ENCODE data around the gene STK10. TPM values are rescaled to one million over a fixed set of nuclear protein-coding genes. Genes with fewer than 3 reads are reported as not detected.

The STK10 gene
- total RNA-seq, 1 experiment from 2014 or later = 7.7 TPM

DNA sequence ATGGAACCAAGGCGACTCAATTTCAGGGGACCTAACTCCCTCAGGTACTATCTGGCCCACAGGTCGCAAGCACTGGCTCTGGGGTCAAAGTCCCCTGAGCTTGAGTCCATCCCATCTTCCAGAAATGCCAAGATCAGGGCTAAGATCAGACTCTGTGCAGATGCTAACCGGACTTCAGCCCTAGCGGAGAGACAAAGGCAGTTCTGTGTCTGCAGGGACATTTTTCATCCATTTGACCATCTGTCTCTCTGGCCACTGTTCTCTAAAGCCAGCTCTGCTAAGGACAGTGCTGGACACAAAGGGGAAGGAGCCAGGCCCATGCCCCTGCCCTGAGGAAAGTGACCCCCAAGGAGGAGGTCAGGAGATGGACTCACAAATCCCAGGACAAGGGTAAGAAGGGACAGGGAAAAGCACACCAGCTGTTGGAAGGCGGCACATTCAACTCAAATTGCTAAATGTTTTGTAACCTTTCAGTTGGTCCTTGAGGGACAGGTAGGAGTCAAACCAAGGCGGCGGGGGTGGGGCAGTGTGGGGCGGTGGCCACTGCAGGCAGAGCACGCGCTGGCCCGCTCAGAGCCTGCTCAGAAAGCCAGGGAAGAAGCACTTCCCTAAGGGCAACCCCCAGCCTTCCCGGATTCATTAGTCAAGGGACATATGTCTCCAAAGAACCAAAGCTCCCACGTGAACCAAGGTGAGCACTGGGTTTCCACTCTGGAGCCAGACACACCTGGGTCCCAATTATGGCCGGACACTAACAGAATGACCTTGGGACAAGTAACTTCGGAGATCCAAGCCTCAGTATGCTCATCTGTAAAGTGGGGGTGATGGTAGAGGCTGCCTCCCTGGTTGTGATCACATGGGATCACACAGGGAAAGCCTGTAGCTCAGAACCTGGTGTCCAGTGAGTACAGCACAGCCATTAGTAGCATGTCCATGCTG, 42.8 kb downstream of the STK10 start:
- no peak for DNase-seq (ENCODE audit: extremely low read depth, low read depth)

DNA sequence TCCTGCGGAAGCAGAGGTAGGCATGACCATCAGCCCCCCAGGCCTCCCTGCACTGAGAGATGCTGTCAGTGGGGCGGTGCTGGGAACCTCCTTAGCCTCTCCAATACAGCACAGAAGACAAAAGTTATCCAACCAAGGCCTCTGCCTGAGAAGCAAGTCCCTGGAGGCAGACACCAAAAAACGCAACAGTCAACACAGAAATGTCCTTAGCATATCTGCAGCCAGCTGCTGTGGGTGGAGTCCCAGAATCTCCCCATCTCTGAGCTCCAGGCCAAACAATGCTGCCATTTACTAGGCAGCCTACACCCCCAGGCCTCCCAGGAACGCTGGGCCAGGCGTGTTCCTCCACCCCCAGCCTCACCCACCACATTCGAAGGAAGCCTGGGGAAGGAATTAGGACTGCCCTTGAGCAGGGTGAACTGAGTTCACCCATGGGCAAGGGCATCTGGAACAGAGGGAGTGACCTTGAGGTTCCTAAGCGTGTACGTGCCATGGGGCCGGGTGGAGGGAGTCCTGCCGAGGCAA, 43.7 kb downstream of the STK10 start:
- DNase-seq (ENCODE audit: extremely low read depth, low read depth) = no peak

DNA sequence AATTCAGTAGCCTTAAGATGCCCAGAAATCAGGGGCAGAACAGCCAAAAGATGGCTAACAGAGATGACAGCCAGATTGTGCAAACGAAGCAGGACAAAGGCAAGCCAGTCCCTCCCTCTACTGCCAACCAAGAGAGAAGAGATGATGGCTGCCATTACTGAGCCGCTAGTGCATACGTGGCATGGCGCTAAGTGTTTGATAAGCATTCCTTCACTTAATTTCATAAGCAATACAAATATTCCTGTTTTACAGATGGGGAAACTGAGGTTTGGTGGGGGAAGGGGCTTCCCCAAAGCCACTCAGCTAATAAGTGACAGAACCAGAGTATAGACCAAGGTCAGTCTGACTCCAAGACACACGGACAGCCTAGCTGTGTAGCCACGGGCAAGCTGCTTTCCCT, 44.1 kb downstream of the STK10 start:
- no peak for DNase-seq (ENCODE audit: extremely low read depth, low read depth)

DNA sequence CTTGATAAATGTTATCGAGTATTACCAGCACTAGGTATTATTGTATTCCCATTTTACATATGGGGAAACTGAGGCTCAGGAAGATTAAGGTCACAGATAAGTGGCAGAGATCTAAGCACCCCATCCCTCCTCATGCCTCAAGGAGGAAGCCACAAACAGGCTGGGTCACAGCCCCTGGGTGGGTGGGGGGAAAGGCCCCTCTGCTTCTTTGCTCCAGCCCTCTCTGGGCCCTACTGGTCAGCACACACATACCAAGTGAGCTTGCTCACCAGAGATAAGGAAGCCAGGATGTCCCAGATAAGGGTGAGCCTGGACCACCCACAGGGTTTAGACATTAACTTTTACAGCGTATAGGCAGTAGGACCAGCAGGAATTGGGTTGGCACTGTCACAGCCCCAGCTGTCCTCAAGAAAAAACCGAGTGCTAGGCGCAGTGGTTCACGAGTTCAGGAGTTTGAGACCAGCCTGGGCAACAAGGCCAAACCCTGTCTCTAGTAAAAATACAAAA, 45.3 kb downstream of the STK10 start:
- DNase-seq (ENCODE audit: extremely low read depth, low read depth) = no peak

DNA sequence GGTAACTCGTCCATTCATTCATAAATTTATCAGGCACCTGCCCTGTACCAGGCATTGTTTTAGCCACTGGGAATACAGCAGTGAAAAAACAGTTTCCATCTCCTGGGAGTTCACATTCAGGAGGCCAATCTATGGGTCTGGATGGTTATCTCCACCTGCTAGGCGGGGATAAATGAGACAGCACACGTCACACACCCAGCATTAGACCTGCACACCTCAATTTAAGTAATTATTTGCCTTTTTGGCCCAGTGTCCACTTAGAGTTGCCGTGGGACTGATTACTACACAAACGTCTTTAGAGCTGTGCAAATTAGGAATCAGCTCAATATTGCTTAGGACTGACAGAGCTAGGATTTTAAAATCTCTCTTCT, 46.1 kb downstream of the STK10 start:
- no peak for DNase-seq (ENCODE audit: extremely low read depth, low read depth)

DNA sequence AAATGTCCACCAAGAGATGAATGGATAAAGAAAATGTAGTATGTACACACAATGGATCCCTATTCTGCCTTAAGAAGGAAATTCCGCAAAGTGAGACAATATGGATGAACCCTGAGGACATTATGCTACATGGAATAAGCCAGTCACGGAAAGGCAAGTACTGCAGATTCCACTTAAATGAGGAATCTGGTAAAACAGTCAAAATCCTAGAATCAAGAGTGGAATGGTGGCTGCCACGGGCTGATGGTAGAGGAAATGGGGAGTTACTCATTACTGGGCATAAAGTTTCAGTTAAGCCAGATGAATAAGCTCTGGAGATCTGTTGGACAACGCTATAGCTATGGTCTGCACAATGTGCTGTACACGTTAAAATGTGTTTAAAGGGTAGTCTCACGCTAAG, 47.2 kb downstream of the STK10 start:
- DNase-seq (ENCODE audit: extremely low read depth, low read depth) = no peak

DNA sequence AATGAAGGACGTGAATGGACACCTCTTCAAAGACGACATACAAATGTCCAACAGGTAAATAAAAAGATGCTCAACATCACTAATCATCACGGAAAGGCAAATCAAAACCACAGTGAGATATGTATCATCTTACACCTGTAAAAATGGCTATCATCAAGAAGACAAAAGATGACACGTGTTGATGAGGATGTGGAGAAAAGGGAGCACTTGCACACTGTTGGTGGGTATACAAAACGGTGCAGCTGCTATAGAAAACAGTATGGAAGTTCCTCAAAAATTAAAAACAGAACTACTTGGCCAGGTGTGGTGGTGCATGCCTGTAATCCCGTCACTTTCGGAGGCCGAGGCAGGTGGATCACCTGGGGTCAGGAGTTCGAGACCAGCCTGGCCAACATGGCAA, 47.9 kb downstream of the STK10 start:
- DNase-seq (ENCODE audit: extremely low read depth, low read depth) = no peak

DNA sequence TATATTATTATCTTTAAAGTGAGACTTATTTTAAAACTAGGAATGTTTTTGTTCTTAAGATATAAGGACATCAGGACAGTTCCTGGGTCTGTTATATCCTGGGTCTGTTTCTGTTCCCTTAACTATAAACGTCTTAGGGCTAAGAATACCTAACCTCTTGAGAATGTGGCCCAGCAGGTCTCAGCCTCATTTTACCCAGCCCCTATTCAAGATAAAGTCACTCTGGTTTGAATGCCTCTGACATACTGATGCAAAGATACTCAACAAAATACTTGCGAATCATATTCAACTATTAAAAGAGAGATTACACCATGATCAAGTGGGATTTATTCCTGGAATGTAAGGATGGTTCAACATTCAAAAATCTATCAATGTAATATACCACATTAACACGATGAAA, 51.0 kb downstream of the STK10 start:
- no peak for DNase-seq (ENCODE audit: extremely low read depth, low read depth)

DNA sequence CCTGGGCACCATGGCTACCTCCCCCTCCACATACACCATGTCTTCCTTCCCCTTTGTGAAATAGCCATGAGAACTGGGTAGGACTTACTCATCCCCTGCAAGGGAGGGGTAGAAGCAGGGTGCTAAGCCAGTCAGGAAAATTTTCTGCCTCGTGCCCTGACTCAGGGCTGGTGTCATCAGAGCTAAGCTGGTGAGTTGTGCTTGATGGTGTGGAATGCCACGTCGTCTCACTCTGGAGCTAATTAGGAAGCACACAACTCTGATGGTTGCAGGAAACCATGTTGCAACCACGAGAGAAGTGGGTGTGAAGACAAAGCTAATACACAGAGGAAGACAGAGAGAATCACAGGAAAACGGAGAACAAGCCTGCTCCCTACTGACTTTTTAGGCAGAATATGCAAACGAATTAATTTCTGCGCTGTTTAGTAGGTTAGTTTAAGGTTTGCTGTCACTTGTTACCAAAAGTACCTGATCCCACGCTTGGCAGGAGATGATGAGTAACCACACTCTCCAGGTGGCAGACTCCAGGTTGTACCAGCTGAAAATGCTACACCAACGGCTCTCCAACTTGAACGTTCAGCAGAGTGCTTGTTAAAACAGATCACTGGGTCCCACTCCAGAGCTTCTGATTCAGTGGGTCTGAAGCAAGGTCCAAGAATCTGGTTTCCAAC, 54.5 kb downstream of the STK10 start:
- peak; percentile 21 for DNase-seq (ENCODE audit: extremely low read depth, low read depth)

DNA sequence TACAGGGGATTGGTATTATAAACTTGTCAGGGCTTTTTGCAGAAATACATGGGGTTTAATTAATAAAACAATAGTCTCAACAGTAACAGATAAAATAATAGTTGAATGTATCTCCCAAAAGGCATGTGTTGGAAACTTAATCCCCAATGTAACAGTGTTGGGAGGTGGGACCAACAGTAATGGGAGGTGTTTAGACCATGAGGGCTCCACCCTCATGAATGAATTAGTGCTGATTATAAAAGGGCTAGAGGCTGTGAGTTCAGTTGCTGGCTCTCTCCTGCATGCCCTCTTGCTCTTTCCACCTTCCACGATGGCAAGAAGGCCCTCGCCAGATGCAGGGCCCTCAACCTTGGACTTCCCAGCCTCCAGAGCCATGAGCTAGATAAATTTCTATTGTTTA, 56.3 kb downstream of the STK10 start:
- DNase-seq (ENCODE audit: extremely low read depth, low read depth) = no peak

DNA sequence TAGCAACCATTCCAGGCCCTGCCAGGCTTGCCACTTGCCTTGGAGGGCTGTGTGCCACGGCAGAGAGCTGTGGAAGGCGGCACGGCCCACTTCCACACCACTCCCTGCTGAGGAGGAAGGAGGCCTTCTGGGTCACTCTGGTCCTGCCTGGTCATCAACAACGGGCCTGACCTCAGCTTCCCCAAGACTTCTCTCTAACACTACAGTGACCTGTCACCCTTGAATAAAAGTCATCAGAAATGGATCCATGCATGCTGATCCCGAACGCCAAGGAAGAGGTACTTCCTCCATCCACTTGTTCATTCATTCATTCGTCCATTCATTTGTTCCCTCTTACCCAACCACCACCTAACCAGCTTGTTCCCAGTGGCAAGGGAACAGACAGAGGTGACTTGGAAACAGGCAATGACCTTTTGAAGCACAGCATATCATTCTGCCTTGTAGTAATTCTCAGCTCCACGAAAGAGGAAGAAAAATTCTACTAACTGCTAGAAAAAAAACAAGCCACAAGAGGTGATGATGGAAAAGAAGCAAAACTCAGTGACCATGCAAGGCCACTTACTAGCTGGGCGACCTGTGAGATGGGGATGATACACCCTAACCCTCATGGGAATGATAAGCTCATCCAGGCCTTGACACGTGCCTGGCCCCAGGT, 58.6 kb downstream of the STK10 start:
- no peak for DNase-seq (ENCODE audit: extremely low read depth, low read depth)

DNA sequence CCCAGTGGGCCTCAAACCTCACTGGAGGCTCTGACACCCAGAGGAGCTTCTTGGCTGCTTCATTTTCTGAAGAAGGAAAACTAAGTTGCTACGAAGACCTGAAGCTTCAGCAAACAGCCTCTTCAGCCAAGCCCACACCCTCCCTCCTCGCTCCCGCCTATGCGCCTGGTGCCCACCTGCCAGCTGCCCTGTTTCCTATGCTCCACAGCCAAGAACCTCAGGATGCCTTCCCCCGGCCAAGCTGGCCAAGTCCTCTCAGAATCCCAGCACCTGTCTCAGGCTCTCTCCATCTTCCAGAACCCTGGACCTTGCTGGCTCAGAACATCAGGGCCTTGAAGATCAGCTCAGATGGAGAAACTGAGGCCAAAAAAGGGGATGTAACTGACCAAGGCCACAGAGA, 60.4 kb downstream of the STK10 start:
- no peak for DNase-seq (ENCODE audit: extremely low read depth, low read depth)

DNA sequence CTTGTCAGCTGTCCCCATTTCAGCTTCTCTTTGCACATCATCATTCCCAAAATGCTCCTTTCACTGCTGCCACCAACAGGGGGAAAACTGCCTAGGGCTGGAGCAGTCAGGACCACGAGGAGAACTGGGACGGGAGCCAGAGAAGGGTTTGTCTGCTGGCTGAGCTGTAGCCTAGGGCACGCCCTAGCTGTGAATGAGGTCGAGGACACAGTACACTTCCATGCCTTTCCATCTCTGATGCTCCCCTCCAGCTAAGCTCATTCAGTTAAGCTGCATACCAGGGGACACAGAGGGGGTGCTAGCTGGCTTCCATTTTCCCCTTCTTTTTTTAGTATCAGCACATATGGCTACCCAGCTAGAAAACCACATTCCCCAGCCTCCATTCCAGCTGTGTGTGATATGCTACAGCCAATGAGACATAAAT, 64.7 kb downstream of the STK10 start:
- no peak for DNase-seq (ENCODE audit: extremely low read depth, low read depth)

DNA sequence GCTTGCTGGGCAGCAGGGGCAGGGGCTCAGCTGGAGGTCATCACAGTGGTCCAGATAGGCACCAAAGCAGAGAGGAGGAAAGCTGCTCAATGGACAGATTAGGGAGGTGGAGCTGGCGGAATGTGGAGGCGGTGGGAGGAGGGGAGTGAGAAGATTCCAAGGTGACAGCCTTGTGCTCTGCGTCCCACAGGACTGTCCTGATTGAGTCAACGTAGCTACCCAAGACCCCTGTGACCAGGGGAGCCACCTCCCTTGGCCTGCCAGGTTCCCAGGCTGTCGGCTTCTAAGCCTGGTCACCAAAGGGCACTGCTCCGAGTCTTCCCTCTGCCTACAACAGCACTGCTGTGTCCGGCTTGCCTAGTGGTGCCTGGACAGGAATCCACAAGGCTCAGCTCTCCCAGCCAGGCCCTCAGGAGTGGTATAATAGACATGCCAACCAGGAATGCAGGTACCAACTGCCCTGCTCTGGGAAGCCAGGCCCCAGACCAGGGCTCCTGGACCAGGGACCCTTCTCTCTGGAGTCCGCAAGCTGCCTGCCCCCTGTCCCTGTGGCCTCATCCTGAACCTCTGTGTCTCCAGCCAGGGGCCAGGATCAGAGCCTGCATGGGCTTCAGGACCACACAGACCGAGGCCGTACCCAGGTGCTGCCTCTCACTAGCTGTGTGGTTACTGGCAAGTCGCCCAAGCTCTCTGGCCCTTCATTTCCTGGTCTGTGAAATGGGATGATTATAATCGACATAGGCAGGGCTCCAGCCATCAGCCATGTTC, 67.9 kb downstream of the STK10 start:
- DNase-seq (ENCODE audit: extremely low read depth, low read depth) = no peak

DNA sequence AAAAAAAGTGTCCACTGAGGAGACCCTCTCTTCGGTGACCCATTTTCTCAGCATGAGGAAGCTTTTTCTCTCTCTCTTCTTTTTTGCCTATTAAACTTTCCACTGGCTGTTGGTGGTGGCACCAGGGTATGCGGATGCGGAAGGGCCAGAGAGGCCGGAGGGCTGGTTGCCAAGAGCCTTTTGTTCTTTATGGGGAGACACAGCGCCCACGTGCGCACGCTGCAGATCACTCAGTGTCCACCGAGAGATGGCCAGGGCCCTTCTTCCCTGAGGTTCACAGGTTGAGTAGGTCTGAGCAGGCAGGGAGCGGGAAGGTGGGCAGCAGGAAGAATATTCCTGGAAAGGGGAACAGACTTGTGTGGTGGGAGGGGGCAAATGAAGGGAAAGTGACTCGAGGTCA, 69.1 kb downstream of the STK10 start:
- DNase-seq (ENCODE audit: extremely low read depth, low read depth) = no peak

DNA sequence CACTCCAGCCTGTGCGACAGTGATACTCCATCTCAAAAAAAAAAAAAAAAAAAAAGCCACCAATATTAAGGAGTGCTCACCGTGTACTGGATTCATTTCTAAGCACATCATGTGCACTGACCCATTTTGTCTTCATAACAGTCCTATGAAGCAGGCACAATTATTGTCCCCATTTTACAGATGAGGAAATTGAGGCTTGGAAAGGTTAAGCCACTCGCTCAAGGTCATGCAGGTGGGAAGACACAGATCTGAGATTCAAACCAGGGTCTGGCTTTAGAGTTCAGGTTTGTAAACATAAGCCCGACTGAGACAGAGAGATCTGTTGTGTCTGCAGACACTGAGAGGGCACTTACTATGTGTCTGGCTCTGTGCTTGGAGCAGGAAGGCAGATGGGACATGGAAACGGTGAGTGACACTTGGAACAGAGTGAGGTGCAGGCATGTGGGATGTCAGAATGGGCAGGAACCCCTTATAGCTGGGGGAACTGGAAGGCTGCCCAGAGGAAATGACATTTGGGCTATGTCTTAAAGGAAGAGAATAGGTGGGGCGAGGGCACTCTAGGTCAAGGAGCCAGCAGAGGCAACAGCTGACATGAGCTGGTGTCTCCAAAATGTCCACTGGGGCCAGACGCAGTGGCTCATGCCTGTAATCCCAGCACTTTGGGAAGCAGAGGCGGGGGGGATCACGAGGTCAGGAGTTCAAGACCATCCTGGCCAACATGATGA, 69.9 kb downstream of the STK10 start:
- DNase-seq (ENCODE audit: extremely low read depth, low read depth) = no peak

DNA sequence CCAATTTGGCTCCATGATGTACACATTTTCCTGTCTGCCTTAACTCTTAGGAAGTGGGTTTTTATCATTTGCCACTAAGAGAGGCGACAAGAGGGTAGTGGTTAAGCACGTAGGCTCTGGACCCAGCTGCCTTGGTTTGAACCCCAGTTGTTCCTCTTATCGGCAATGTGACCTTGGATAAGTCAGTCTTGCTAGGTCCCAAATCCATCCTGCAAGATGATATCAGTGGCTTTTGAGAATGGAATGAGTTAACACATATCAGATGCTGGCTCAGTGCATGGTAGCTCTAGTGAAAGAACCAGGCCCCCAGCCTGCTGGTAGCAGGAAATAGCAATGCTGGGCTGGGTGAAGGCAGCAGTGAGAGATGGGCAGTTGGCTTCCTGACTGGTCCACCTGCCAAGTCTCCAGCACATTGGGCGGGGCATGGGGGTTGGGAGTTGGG, 72.5 kb downstream of the STK10 start:
- no peak for DNase-seq (ENCODE audit: extremely low read depth, low read depth)

DNA sequence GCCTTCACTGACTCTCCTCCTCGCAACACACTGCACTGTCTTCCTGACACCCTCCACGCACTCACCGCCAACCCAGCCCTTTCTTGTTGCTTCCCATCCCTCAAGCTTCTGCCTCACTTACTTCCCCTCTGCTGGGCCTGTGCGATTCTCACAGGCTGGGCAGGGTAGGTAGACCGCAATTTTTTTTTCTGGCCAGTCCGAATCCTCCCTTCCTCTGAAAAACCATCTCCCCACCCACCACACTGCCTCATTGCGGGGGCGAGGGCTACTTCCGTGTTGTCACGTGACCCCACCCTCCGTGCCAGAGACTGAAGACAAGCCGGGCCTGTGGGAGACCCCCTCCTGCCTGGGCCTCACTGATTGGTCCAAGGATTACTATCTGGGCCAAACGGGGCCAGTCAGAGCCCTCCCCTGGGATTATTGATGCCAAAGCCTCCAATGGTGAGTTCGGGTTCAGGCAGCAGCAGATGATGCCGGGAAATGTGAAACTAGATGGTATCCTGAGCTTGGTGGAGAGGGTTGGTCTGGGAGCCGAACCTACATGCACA, 73.1 kb downstream of the STK10 start:
- no peak for DNase-seq (ENCODE audit: extremely low read depth, low read depth)

DNA sequence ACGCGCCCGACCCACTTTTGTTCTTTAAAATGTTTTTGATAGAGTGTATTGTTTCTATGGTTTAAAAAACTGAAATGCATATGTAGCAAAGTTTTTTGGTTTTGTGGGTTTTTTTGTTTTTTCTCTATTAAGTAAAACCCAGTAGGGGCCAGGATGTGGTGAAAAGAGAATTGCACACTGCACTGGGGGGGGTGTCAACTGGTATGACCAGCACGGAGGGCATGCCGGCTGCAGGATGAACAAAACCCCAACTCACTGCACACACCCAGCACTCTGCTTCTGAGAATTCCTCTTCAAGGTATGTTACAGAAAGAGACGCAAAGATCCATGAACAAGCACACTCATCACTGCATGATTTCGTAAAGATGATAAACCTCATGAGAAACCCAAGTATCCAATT, 75.0 kb downstream of the STK10 start:
- DNase-seq (ENCODE audit: extremely low read depth, low read depth) = no peak

All from NCI-H460 (cell line).